HEK293 (cell line): Measurements from ENCODE around the gene EIF4A2.
A peak's percentile ranks its signal among the peaks of the same experiment; 100 is the strongest.

Experiments
- BCL11A ChIP-seq: fragments of 450-650 bp; formaldehyde crosslinking; IDR thresholded peaks from 2 replicates; pipeline ENCODE4 v1.5.1; 2016; ENCODE audit warnings: low read depth, missing biosample characterization, missing genetic modification characterization
- FEZF1 ChIP-seq: fragments of 450-650 bp; formaldehyde crosslinking; IDR thresholded peaks from 2 replicates; pipeline ENCODE4 v1.5.1; 2016; ENCODE audit warnings: missing biosample characterization, missing genetic modification characterization
- GLI2 ChIP-seq: fragments of 450-650 bp; formaldehyde crosslinking; IDR thresholded peaks from 2 replicates; pipeline ENCODE4; 2017; ENCODE audit warnings: missing biosample characterization, missing genetic modification characterization, low read depth, borderline replicate concordance
- GLI4 ChIP-seq: fragments of 450-650 bp; formaldehyde crosslinking; IDR thresholded peaks from 2 replicates; pipeline ENCODE4 v1.5.1; 2016; ENCODE audit warnings: missing biosample characterization, missing genetic modification characterization
- IKZF3 ChIP-seq: fragments of 450-650 bp; IDR thresholded peaks from 2 replicates; pipeline ENCODE4 v1.5.0; 2018; ENCODE audit warnings: missing biosample characterization, mild to moderate bottlenecking, missing genetic modification characterization, moderate library complexity
- OSR2 ChIP-seq: fragments of 450-650 bp; formaldehyde crosslinking; IDR thresholded peaks from 2 replicates; pipeline ENCODE4 v1.5.1; 2016; ENCODE audit warnings: missing biosample characterization, missing genetic modification characterization
- PRDM1 ChIP-seq: fragments of 450-650 bp; formaldehyde crosslinking; IDR thresholded peaks from 2 replicates; pipeline ENCODE4; 2016; ENCODE audit warnings: missing biosample characterization, missing genetic modification characterization
- ZNF10 ChIP-seq: fragments of 450-650 bp; formaldehyde crosslinking; IDR thresholded peaks from 2 replicates; pipeline ENCODE4 v1.5.1; 2017; ENCODE audit warnings: missing biosample characterization, missing genetic modification characterization
- ZNF155 ChIP-seq: fragments of 450-650 bp; formaldehyde crosslinking; IDR thresholded peaks from 2 replicates; pipeline ENCODE4 v1.5.1; 2016; ENCODE audit warnings: missing biosample characterization, missing genetic modification characterization
- ZNF239 ChIP-seq: fragments of 450-650 bp; formaldehyde crosslinking; IDR thresholded peaks from 2 replicates; pipeline ENCODE4 v1.5.1; 2016; ENCODE audit warnings: missing biosample characterization, missing genetic modification characterization
- ZNF48 ChIP-seq: fragments of 450-650 bp; formaldehyde crosslinking; IDR thresholded peaks from 2 replicates; pipeline ENCODE4 v1.5.1; 2016; ENCODE audit warnings: missing biosample characterization, missing genetic modification characterization
- ZNF501 ChIP-seq: fragments of 450-650 bp; formaldehyde crosslinking; IDR thresholded peaks from 2 replicates; pipeline ENCODE4 v1.5.1; 2016; ENCODE audit warnings: missing biosample characterization, missing genetic modification characterization
- ZNF530 ChIP-seq: fragments of 450-650 bp; formaldehyde crosslinking; IDR thresholded peaks from 2 replicates; pipeline ENCODE4 v1.5.1; 2016; ENCODE audit warnings: low read depth, missing biosample characterization, missing genetic modification characterization
- ZNF549 ChIP-seq: fragments of 450-650 bp; IDR thresholded peaks from 2 replicates; pipeline ENCODE4 v1.5.1; 2018; ENCODE audit warnings: missing biosample characterization, missing genetic modification characterization, mild to moderate bottlenecking, inconsistent platforms, moderate library complexity
- ZNF600 ChIP-seq: fragments of 450-650 bp; formaldehyde crosslinking; IDR thresholded peaks from 2 replicates; pipeline ENCODE4 v1.5.1; 2016; ENCODE audit warnings: missing biosample characterization, missing genetic modification characterization
- ZNF610 ChIP-seq: fragments of 450-650 bp; formaldehyde crosslinking; IDR thresholded peaks from 2 replicates; pipeline ENCODE4 v1.5.1; 2016; ENCODE audit warnings: missing biosample characterization, missing genetic modification characterization, borderline replicate concordance
- ZNF621 ChIP-seq: fragments of 450-650 bp; formaldehyde crosslinking; IDR thresholded peaks from 2 replicates; pipeline ENCODE4 v1.5.1; 2017; ENCODE audit warnings: missing biosample characterization, missing genetic modification characterization
- ZNF623 ChIP-seq: fragments of 450-650 bp; formaldehyde crosslinking; IDR thresholded peaks from 2 replicates; pipeline ENCODE4 v1.5.1; 2016; ENCODE audit warnings: missing biosample characterization, missing genetic modification characterization
- ZNF629 ChIP-seq: fragments of 450-650 bp; formaldehyde crosslinking; IDR thresholded peaks from 2 replicates; pipeline ENCODE4 v1.5.1; 2017; ENCODE audit warnings: missing biosample characterization, missing genetic modification characterization
- ZNF660 ChIP-seq: fragments of 450-650 bp; IDR thresholded peaks from 2 replicates; pipeline ENCODE4 v1.5.1; 2018; ENCODE audit warnings: missing biosample characterization, mild to moderate bottlenecking, missing genetic modification characterization
- ZNF747 ChIP-seq: fragments of 450-650 bp; formaldehyde crosslinking; IDR thresholded peaks from 2 replicates; pipeline ENCODE4 v1.5.1; 2016; ENCODE audit warnings: missing biosample characterization, missing genetic modification characterization
- ZNF843 ChIP-seq: fragments of 450-650 bp; formaldehyde crosslinking; IDR thresholded peaks from 2 replicates; pipeline ENCODE4 v1.5.1; 2016; ENCODE audit warnings: missing biosample characterization, missing genetic modification characterization
- TF ChIP-seq, protein P1 (sequence below): fragments of 450-650 bp; IDR thresholded peaks from 2 replicates; pipeline ENCODE4 v1.5.1; 2018; ENCODE audit warnings: missing biosample characterization, mild to moderate bottlenecking, missing genetic modification characterization
- TF ChIP-seq, protein P2 (sequence below): fragments of 450-650 bp; formaldehyde crosslinking; IDR thresholded peaks from 2 replicates; pipeline ENCODE4 v1.5.1; 2016; ENCODE audit warnings: missing biosample characterization, missing genetic modification characterization, low read depth
- TF ChIP-seq, protein P3 (sequence below): fragments of 450-650 bp; formaldehyde crosslinking; IDR thresholded peaks from 2 replicates; pipeline ENCODE4 v1.5.1; 2017; ENCODE audit warnings: missing biosample characterization, missing genetic modification characterization
- TF ChIP-seq, protein P4 (sequence below): fragments of 450-650 bp; formaldehyde crosslinking; IDR thresholded peaks from 2 replicates; pipeline ENCODE4 v1.5.1; 2016; ENCODE audit warnings: missing biosample characterization, missing genetic modification characterization, borderline replicate concordance

The EIF4A2 gene

DNA sequence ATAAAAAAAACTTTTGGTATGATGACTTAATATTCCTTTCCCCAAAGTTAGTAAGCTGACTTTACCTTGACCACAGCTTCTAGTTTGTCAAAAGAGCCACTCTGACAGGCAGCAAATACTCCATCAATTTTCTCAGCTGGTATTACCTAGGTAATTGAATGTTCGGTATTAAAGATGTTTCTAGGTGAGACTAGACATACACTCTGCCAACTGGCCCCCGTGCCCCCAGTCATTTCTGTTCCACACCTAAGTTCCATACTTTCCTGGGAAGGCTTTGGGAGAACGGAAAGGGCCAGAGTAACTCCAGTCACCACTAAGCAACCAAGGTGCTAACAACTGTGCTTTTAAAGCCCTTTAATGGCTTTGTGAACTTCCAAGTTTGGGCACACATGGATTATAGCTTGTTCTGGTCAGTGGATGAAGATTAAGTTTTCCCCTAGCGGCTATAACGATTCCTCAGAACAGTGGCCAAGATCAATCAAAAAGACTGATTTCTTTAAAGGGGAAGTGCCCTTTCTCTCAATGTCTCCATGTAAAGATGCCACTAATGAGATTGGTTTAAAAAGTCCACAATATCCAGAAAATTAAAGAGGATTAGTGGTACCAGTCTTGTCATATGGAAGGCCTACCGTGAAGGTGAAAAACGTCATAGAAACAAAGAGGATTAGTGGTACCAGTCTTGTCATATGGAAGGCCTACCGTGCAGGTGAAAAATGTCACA, 7.0 kb downstream of the EIF4A2 start (continued):
- no peak for TF ChIP-seq ZNF623 (tag by site-specific recombination)
- no peak for TF ChIP-seq ZNF155 (tag by site-specific recombination)
- 0 out of 2 replicates have a peak, but pooled peaks have one; percentile 10 for TF ChIP-seq ZNF10 (tag by site-specific recombination)
- no peak for TF ChIP-seq ZNF747 (tag by site-specific recombination)
- TF ChIP-seq ZNF239 (tag by site-specific recombination) = no peak
- TF ChIP-seq GLI2 (tag by site-specific recombination) = no peak
- TF ChIP-seq, protein P1, sequence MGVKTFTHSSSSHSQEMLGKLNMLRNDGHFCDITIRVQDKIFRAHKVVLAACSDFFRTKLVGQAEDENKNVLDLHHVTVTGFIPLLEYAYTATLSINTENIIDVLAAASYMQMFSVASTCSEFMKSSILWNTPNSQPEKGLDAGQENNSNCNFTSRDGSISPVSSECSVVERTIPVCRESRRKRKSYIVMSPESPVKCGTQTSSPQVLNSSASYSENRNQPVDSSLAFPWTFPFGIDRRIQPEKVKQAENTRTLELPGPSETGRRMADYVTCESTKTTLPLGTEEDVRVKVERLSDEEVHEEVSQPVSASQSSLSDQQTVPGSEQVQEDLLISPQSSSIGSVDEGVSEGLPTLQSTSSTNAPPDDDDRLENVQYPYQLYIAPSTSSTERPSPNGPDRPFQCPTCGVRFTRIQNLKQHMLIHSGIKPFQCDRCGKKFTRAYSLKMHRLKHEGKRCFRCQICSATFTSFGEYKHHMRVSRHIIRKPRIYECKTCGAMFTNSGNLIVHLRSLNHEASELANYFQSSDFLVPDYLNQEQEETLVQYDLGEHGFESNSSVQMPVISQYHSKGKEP (tag by site-specific recombination) = peak; percentile 6; the same call in 1 of the 2 replicates
- TF ChIP-seq, protein P2, sequence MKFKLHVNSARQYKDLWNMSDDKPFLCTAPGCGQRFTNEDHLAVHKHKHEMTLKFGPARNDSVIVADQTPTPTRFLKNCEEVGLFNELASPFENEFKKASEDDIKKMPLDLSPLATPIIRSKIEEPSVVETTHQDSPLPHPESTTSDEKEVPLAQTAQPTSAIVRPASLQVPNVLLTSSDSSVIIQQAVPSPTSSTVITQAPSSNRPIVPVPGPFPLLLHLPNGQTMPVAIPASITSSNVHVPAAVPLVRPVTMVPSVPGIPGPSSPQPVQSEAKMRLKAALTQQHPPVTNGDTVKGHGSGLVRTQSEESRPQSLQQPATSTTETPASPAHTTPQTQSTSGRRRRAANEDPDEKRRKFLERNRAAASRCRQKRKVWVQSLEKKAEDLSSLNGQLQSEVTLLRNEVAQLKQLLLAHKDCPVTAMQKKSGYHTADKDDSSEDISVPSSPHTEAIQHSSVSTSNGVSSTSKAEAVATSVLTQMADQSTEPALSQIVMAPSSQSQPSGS (tag by site-specific recombination) = no peak
- TF ChIP-seq, protein P3, sequence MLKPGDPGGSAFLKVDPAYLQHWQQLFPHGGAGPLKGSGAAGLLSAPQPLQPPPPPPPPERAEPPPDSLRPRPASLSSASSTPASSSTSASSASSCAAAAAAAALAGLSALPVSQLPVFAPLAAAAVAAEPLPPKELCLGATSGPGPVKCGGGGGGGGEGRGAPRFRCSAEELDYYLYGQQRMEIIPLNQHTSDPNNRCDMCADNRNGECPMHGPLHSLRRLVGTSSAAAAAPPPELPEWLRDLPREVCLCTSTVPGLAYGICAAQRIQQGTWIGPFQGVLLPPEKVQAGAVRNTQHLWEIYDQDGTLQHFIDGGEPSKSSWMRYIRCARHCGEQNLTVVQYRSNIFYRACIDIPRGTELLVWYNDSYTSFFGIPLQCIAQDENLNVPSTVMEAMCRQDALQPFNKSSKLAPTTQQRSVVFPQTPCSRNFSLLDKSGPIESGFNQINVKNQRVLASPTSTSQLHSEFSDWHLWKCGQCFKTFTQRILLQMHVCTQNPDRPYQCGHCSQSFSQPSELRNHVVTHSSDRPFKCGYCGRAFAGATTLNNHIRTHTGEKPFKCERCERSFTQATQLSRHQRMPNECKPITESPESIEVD (tag by site-specific recombination) = peak; percentile 2; the same call in 1 of the 2 replicates
- TF ChIP-seq ZNF660 (tag by site-specific recombination) = 0 out of 2 replicates have a peak, but pooled peaks have one; percentile 19
- TF ChIP-seq FEZF1 (tag by site-specific recombination) = peak; percentile 89
- TF ChIP-seq ZNF549 (tag by site-specific recombination) = no peak
- TF ChIP-seq ZNF501 (tag by site-specific recombination) = peak; percentile 53; the same call in 1 of the 2 replicates
- no peak for TF ChIP-seq ZNF610 (tag by site-specific recombination)
- no peak for TF ChIP-seq GLI4 (tag by site-specific recombination)
- TF ChIP-seq OSR2 (tag by site-specific recombination) = 0 out of 2 replicates have a peak, but pooled peaks have one; percentile 6
- TF ChIP-seq PRDM1 (tag by site-specific recombination) = peak; percentile 88
- peak; percentile 91 for TF ChIP-seq ZNF600 (tag by site-specific recombination)
- no peak for TF ChIP-seq ZNF48 (tag by site-specific recombination)
- TF ChIP-seq ZNF621 (tag by site-specific recombination) = no peak
- peak; percentile 86; the same call in 1 of the 2 replicates for TF ChIP-seq BCL11A (tag by site-specific recombination)
- TF ChIP-seq ZNF629 = peak; percentile 48
- TF ChIP-seq, protein P4, sequence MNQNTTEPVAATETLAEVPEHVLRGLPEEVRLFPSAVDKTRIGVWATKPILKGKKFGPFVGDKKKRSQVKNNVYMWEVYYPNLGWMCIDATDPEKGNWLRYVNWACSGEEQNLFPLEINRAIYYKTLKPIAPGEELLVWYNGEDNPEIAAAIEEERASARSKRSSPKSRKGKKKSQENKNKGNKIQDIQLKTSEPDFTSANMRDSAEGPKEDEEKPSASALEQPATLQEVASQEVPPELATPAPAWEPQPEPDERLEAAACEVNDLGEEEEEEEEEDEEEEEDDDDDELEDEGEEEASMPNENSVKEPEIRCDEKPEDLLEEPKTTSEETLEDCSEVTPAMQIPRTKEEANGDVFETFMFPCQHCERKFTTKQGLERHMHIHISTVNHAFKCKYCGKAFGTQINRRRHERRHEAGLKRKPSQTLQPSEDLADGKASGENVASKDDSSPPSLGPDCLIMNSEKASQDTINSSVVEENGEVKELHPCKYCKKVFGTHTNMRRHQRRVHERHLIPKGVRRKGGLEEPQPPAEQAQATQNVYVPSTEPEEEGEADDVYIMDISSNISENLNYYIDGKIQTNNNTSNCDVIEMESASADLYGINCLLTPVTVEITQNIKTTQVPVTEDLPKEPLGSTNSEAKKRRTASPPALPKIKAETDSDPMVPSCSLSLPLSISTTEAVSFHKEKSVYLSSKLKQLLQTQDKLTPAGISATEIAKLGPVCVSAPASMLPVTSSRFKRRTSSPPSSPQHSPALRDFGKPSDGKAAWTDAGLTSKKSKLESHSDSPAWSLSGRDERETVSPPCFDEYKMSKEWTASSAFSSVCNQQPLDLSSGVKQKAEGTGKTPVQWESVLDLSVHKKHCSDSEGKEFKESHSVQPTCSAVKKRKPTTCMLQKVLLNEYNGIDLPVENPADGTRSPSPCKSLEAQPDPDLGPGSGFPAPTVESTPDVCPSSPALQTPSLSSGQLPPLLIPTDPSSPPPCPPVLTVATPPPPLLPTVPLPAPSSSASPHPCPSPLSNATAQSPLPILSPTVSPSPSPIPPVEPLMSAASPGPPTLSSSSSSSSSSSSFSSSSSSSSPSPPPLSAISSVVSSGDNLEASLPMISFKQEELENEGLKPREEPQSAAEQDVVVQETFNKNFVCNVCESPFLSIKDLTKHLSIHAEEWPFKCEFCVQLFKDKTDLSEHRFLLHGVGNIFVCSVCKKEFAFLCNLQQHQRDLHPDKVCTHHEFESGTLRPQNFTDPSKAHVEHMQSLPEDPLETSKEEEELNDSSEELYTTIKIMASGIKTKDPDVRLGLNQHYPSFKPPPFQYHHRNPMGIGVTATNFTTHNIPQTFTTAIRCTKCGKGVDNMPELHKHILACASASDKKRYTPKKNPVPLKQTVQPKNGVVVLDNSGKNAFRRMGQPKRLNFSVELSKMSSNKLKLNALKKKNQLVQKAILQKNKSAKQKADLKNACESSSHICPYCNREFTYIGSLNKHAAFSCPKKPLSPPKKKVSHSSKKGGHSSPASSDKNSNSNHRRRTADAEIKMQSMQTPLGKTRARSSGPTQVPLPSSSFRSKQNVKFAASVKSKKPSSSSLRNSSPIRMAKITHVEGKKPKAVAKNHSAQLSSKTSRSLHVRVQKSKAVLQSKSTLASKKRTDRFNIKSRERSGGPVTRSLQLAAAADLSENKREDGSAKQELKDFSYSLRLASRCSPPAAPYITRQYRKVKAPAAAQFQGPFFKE = no peak
- 0 out of 2 replicates have a peak, but pooled peaks have one; percentile 19 for TF ChIP-seq ZNF530 (tag by site-specific recombination)
- no peak for TF ChIP-seq ZNF843 (tag by site-specific recombination)
- TF ChIP-seq IKZF3 (tag by site-specific recombination) = peak; percentile 94
